A204.1 (cell line): ENCODE measurements around the gene ZIK1.
A peak's percentile ranks its signal among the peaks of the same experiment; 100 is the strongest.

Experiments
- FAIRE-seq: peaks from 2 replicates; lab custom pipeline; 2012; peaks lifted over from hg19 to GRCh38; lab: Jason Lieb, UNC

ZIK1 gene

GRCh38 chr19:57583521-57584416 lies at the start of gene ZIK1:
Gene ZIK1, plus strand, starts transcription at chr19:57584145. Its CDS starts 212 bp downstream, at chr19:57584357.
- no peak for FAIRE-seq

- FAIRE-seq = no peak
These were observed 45.9 kb upstream of the ZIK1 start for GRCh38 chr19:57537953-57538547.

- FAIRE-seq = no peak
These were observed 37.4 kb upstream of the ZIK1 start for GRCh38 chr19:57546513-57546912.

GRCh38 chr19:57552432-57552831 lies 31.5 kb upstream of the ZIK1 start:
- FAIRE-seq = no peak

- FAIRE-seq = no peak
These were observed 26.3 kb upstream of the ZIK1 start for GRCh38 chr19:57557659-57558058.

GRCh38 chr19:57558525-57558924 lies 25.4 kb upstream of the ZIK1 start:
- FAIRE-seq = no peak

GRCh38 chr19:57559008-57559403 lies 24.9 kb upstream of the ZIK1 start:
- no peak for FAIRE-seq

GRCh38 chr19:57559404-57560025 lies 24.4 kb upstream of the ZIK1 start, which contains the start of gene ZNF550:
Gene ZNF550, minus strand, starts transcription at chr19:57559863. Its CDS starts 181 bp downstream, at chr19:57559682.
- peak; percentile 92 for FAIRE-seq

GRCh38 chr19:57560049-57560491 lies 23.9 kb upstream of the ZIK1 start:
- no peak for FAIRE-seq

- FAIRE-seq = no peak
These were observed 20.4 kb upstream of the ZIK1 start for GRCh38 chr19:57563547-57563946.

GRCh38 chr19:57566396-57567265 lies 17.3 kb upstream of the ZIK1 start:
- FAIRE-seq = no peak

- FAIRE-seq = no peak
These were observed 13.2 kb upstream of the ZIK1 start for GRCh38 chr19:57570707-57571106.

- FAIRE-seq = no peak
These were observed 11.5 kb upstream of the ZIK1 start for GRCh38 chr19:57572415-57572947.

GRCh38 chr19:57576661-57577060 lies 7.3 kb upstream of the ZIK1 start:
- no peak for FAIRE-seq

- peak; percentile 98 for FAIRE-seq
These were observed 5.3 kb upstream of the ZIK1 start, which contains the start of gene ZNF416 for GRCh38 chr19:57578487-57579205. Gene ZNF416, minus strand, starts transcription at chr19:57578911. Its CDS starts 207 bp downstream, at chr19:57578704.

GRCh38 chr19:57583104-57583520 lies 833 bp upstream of the ZIK1 start:
- no peak for FAIRE-seq

- no peak for FAIRE-seq
These were observed 3.6 kb downstream of the ZIK1 start for GRCh38 chr19:57587529-57587928.

GRCh38 chr19:57599377-57599760 lies 15.4 kb downstream of the ZIK1 start:
- FAIRE-seq = no peak

GRCh38 chr19:57599761-57600383 lies 15.9 kb downstream of the ZIK1 start, which contains the start of gene ZNF530:
Gene ZNF530, plus strand, starts transcription at chr19:57599885. Its CDS starts 4,461 bp downstream, at chr19:57604346.
- peak; percentile 84 for FAIRE-seq

GRCh38 chr19:57606931-57607330 lies 23.0 kb downstream of the ZIK1 start:
- no peak for FAIRE-seq
